Tibial nerve (tissue), 3 donors: ENCODE data around the gene CIROP.

Experiments used
- CTCF ChIP-seq, 5 experiments: fragments of 200-600 bp in 3 of 5; fragments of 450-650 bp in 2 of 5; sonication (generic) in 3 of 5; IDR thresholded peaks; one replicate each; pipeline ENCODE4 v1.5.1; 2016 to 2019; ENCODE audit warnings: antibody characterized with exemption in 5 of 5, mild to moderate bottlenecking in 3 of 5, moderate library complexity in 2 of 5
- POLR2A ChIP-seq, 2 donors: fragments of 450-650 bp; IDR thresholded peaks; one replicate each; pipeline ENCODE4 v1.6.1; 2017; ENCODE audit warnings: antibody characterized with exemption in 2 of 2, mild to moderate bottlenecking in 2 of 2, moderate library complexity in 2 of 2

DNA sequence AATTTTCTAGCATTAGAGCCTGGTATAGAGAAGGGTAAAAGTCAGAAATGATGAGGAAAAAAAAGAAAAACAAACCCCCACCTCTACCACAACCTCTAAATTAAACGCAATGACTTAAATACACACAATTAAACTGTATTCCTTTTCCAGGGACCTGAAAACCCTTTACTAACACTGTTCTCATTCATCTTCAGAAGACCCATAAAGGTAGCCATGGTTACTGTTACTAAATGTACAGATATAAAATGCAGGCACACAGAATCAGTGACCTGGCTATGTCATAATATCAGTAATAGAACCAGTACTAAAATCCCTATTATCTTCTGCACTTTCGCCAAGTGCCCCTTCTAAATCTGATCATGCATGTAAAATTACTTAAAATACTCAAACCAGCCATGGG, 11.3 kb downstream of the CIROP start:
- TF ChIP-seq CTCF (IDR thresholded peaks at IDR 0.05) = no peak
- TF ChIP-seq POLR2A (IDR thresholded peaks at IDR 0.05) = no peak
